Neural progenitor cell (in vitro differentiated cells): Measurements from ENCODE around the gene NARS2.
"Not testable (repeated sequence)": the region's sequence is repeated elsewhere in the genome, so short reads cannot be mapped to it uniquely, and the experiment has no call there.

Experiments used
- CTCF ChIP-seq: fragments of 200-600 bp; sonication (generic); IDR thresholded peaks from 2 replicates; pipeline ENCODE4 v1.5.1; 2017; ENCODE audit warnings: antibody characterized with exemption, mild to moderate bottlenecking
- EZH2 ChIP-seq: fragments of 200-600 bp; sonication (generic); IDR thresholded peaks from 2 replicates; pipeline ENCODE4 v1.6.1; 2017; ENCODE audit warnings: antibody characterized with exemption, mild to moderate bottlenecking, moderate library complexity

DNA sequence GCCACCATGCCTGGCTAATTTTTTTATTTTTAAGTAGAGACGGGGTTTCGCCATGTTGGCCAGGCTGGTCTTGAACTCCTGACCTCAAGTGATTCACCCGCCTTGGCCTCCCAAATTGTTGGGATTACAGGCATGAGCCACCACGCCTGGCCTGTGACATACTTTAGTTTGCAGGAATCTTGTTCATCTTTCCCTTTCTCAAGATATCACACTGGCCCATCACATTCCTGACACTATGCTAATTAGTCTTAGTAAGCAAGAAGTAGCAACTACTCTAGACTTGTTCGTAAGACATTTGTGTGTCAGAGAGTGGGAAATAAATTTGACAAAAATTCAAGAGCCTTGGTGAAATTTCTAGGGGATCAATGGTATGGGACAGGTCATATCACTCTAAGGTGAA lies 34.7 kb upstream of the NARS2 start:
- not testable (repeated sequence) for TF ChIP-seq CTCF, EZH2
